ENCODE data around the gene LYPD3. TPM values are rescaled to one million over a fixed set of nuclear protein-coding genes. Genes with fewer than 3 reads are reported as not detected.

LYPD3 gene
- polyA plus RNA-seq, 3 donors, result 0.24 to 22.9 (median 0.48) TPM

DNA sequence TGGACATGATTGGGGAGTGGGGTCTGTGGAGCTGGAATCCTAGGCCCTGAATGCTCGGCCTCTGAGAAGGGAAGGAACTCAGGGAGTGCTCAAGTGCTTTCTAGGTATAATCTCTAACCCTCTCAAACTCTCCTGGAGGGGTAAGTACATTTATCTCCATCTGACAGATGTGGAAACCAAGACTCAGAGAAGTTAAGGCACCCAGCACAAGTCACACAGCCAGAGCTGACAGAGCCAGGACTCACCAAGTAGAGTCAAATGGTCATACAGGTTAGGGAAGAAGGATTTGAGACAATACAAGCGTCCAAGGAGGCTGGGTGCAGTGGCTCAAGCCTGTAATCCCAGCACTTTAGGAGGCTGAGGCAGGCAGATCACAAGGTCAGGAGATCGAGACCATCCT lies 12.9 kb upstream of the LYPD3 start:
- peaks cover 14 to 18% of the 10 kb centered on the region in 2 donors for H3K4me1 ChIP-seq (ENCODE audit: control insufficient read depth in 1 of 2, insufficient read depth in 2 of 2, low read length in 2 of 2)
- Mint-ChIP-seq H3K27ac (peak overlapping the region in 2 of 7 donors; percentile 22 to 84), H3K9me3 (no peaks in the 10 kb centered on the region), H3K4me3 (no peak overlapping the region), H3K4me1 (peaks cover 18% of the 10 kb centered on the region), H3K27me3 (ENCODE audit: low read depth in 3 of 3) (peaks cover 0 to 12% (median 4%) of the 10 kb centered on the region in 3 donors), H3K36me3 (peaks cover 17 to 33% of the 10 kb centered on the region in 2 donors)
- TF ChIP-seq, protein P1, sequence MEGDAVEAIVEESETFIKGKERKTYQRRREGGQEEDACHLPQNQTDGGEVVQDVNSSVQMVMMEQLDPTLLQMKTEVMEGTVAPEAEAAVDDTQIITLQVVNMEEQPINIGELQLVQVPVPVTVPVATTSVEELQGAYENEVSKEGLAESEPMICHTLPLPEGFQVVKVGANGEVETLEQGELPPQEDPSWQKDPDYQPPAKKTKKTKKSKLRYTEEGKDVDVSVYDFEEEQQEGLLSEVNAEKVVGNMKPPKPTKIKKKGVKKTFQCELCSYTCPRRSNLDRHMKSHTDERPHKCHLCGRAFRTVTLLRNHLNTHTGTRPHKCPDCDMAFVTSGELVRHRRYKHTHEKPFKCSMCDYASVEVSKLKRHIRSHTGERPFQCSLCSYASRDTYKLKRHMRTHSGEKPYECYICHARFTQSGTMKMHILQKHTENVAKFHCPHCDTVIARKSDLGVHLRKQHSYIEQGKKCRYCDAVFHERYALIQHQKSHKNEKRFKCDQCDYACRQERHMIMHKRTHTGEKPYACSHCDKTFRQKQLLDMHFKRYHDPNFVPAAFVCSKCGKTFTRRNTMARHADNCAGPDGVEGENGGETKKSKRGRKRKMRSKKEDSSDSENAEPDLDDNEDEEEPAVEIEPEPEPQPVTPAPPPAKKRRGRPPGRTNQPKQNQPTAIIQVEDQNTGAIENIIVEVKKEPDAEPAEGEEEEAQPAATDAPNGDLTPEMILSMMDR (IDR thresholded peaks at IDR 0.05), result no peak
- H3K79me2 ChIP-seq (ENCODE audit: insufficient read depth, low read length), result no peaks in the 10 kb centered on the region
- WGBS (ENCODE audit: insufficient coverage), result no CpG with 5 or more reads among the region's 3 CpGs
- H3K27me3 ChIP-seq (ENCODE audit: control insufficient read depth in 2 of 2, insufficient read depth in 2 of 2, low read length in 2 of 2), result no peaks in the 10 kb centered on the region
- H2AFZ ChIP-seq (ENCODE audit: insufficient read depth, low read depth, low read length, poor library complexity, severe bottlenecking), result no peak overlapping the region
- H3K9me3 ChIP-seq (replicated peaks in 1 of 2; ENCODE audit: control insufficient read depth in 1 of 2, insufficient read depth in 1 of 2, low read length in 2 of 2), result no peaks in the 10 kb centered on the region
- intact Hi-C loops (cut with micrococcal nuclease), result no loop called here
- no peak overlapping the region for H3K27ac ChIP-seq (ENCODE audit: low read depth in 1 of 2, low read length in 2 of 2)
- no peaks in the 10 kb centered on the region for H3K36me3 ChIP-seq (replicated peaks in 1 of 2; ENCODE audit: control insufficient read depth in 1 of 2, insufficient read depth in 2 of 2, low read length in 2 of 2)
- no peak overlapping the region for H3K4me3 ChIP-seq (replicated peaks in 1 of 3; ENCODE audit: low read depth in 2 of 3, low read length in 3 of 3)
- no peak overlapping the region for H3K9ac ChIP-seq (ENCODE audit: insufficient read depth, low read length, poor library complexity, severe bottlenecking)
- no peak overlapping the region for H3K4me2 ChIP-seq (replicated peaks; ENCODE audit: extremely low read depth, low read length, poor library complexity, severe bottlenecking)
- no peaks in the 10 kb centered on the region for H4K20me1 ChIP-seq (ENCODE audit: insufficient read depth, low read length)
- no peak for DNase-seq

DNA sequence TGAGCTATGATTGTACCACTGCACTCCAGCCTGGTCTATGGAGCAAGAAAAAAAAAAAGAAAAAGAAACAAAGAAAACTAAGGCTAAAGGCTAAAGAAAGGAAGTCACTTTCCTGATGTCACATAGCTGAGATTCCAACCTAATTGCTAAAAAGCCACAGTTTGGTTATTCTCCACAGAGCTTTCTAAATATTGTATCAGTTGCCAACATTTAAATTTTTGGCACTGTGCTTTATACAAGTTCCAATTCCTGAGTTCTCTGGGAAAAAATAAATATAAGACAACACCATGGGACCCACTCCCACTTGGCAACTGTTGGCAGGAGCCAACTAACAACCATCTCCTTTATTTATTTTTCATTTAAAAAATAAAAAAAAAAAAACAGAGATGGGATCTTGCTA lies 11.2 kb upstream of the LYPD3 start:
- H3K9me3 ChIP-seq (replicated peaks in 1 of 2; ENCODE audit: control insufficient read depth in 1 of 2, insufficient read depth in 1 of 2, low read length in 2 of 2), result no peaks in the 10 kb centered on the region
- no peaks in the 10 kb centered on the region for H3K36me3 ChIP-seq (replicated peaks in 1 of 2; ENCODE audit: control insufficient read depth in 1 of 2, insufficient read depth in 2 of 2, low read length in 2 of 2)
- Mint-ChIP-seq H3K4me1 (peaks cover 18% of the 10 kb centered on the region), H3K27ac (peak overlapping the region in 1 of 7 donors; percentile 93), H3K36me3 (peaks cover 17 to 33% of the 10 kb centered on the region in 2 donors), H3K9me3 (no peaks in the 10 kb centered on the region), H3K27me3 (ENCODE audit: low read depth in 3 of 3) (peaks cover 0 to 16% (median 4%) of the 10 kb centered on the region in 3 donors), H3K4me3 (no peak overlapping the region)
- H3K79me2 ChIP-seq (ENCODE audit: insufficient read depth, low read length), result no peaks in the 10 kb centered on the region
- no peak overlapping the region for H3K9ac ChIP-seq (ENCODE audit: insufficient read depth, low read length, poor library complexity, severe bottlenecking)
- no peak overlapping the region for H2AFZ ChIP-seq (ENCODE audit: insufficient read depth, low read depth, low read length, poor library complexity, severe bottlenecking)
- peaks cover 14 to 18% of the 10 kb centered on the region in 2 donors for H3K4me1 ChIP-seq (ENCODE audit: control insufficient read depth in 1 of 2, insufficient read depth in 2 of 2, low read length in 2 of 2)
- intact Hi-C loops (cut with micrococcal nuclease), result no loop called here
- TF ChIP-seq, protein P1 (IDR thresholded peaks at IDR 0.05), result no peak
- no peak for DNase-seq
- H4K20me1 ChIP-seq (ENCODE audit: insufficient read depth, low read length), result no peaks in the 10 kb centered on the region
- H3K4me2 ChIP-seq (replicated peaks; ENCODE audit: extremely low read depth, low read length, poor library complexity, severe bottlenecking), result no peak overlapping the region
- no peak overlapping the region for H3K27ac ChIP-seq (ENCODE audit: low read depth in 1 of 2, low read length in 2 of 2)
- no peak overlapping the region for H3K4me3 ChIP-seq (replicated peaks in 1 of 3; ENCODE audit: low read depth in 2 of 3, low read length in 3 of 3)
- no peaks in the 10 kb centered on the region for H3K27me3 ChIP-seq (ENCODE audit: control insufficient read depth in 2 of 2, insufficient read depth in 2 of 2, low read length in 2 of 2)
